Neural cell (in vitro differentiated cells): ENCODE data around the gene ATP6V1E1.

Experiments
- EP300 ChIP-seq: fragments of 450-650 bp; conservative IDR thresholded peaks from 2 replicates; pipeline ENCODE4 v1.6.1; 2014; ENCODE audit warnings: antibody characterized with exemption, mild to moderate bottlenecking, moderate library complexity; ENCODE audit not compliant: poor library complexity, severe bottlenecking
- EZH2 ChIP-seq: fragments of 200-600, 300-800 bp; shearing (Covaris generic), sonication (generic); IDR thresholded peaks from 2 replicates; pipeline ENCODE4 v1.6.1; 2014; ENCODE audit warnings: antibody characterized with exemption, low read length, borderline replicate concordance, mild to moderate bottlenecking; ENCODE audit not compliant: insufficient read depth, poor library complexity, severe bottlenecking
- MXI1 ChIP-seq: fragments of 450-650 bp; conservative IDR thresholded peaks from 2 replicates; pipeline ENCODE4 v1.6.1; 2014; ENCODE audit warnings: antibody characterized with exemption, mild to moderate bottlenecking; ENCODE audit not compliant: poor library complexity, severe bottlenecking
- POLR2AphosphoS5 ChIP-seq: IDR thresholded peaks from 2 replicates; pipeline ENCODE4 v1.6.1; 2012
- RAD21 ChIP-seq: fragments of 450-650 bp; conservative IDR thresholded peaks from 2 replicates; pipeline ENCODE4 v1.6.1; 2014; ENCODE audit warnings: antibody characterized with exemption, mild to moderate bottlenecking, moderate library complexity
- SMC3 ChIP-seq: fragments of 450-650 bp; conservative IDR thresholded peaks from 2 replicates; pipeline ENCODE4 v1.6.1; 2014; ENCODE audit warnings: antibody characterized with exemption, mild to moderate bottlenecking, moderate library complexity; ENCODE audit not compliant: poor library complexity
- TAF1 ChIP-seq: IDR thresholded peaks from 2 replicates; pipeline ENCODE4 v1.6.1; 2012; ENCODE audit warnings: low read depth
- TF ChIP-seq, protein P1 (sequence below): fragments of 450-650 bp; IDR thresholded peaks from 2 replicates; pipeline ENCODE4 v1.5.1; 2014; ENCODE audit warnings: antibody characterized with exemption, mild to moderate bottlenecking, moderate library complexity; ENCODE audit not compliant: poor library complexity, severe bottlenecking

DNA sequence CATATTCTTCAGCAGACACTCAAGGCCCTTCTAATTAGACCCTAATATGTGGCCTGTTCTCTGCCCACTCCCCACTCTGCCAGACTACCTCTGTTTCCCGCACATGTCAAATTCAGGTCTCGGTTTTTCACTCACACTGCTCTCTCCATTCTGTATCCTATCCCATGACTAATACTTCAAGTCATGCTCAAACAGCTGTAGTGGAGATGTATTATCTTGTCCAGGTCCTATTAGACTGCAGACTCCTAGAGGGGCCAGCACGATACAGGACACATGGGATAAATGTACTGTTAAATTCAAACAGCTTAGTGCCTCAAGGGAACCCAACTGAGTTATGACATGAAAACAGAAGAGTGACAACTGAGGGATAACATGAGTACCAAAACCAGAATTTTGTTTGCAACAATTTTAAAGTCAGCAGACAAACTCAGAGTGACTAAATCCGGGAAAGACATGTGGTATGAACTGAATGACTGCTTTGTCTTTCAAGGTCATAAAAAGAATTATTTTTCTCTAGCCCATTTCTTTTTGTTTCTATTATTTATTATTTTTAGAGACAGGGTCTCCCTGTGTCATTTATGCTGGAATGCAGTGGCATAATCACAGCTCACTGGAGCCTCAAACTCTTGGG, 20.5 kb downstream of the ATP6V1E1 start:
- TF ChIP-seq, protein P1, sequence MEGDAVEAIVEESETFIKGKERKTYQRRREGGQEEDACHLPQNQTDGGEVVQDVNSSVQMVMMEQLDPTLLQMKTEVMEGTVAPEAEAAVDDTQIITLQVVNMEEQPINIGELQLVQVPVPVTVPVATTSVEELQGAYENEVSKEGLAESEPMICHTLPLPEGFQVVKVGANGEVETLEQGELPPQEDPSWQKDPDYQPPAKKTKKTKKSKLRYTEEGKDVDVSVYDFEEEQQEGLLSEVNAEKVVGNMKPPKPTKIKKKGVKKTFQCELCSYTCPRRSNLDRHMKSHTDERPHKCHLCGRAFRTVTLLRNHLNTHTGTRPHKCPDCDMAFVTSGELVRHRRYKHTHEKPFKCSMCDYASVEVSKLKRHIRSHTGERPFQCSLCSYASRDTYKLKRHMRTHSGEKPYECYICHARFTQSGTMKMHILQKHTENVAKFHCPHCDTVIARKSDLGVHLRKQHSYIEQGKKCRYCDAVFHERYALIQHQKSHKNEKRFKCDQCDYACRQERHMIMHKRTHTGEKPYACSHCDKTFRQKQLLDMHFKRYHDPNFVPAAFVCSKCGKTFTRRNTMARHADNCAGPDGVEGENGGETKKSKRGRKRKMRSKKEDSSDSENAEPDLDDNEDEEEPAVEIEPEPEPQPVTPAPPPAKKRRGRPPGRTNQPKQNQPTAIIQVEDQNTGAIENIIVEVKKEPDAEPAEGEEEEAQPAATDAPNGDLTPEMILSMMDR = no peak
- TF ChIP-seq SMC3 (no peak), EZH2 (no peak), TAF1 (no peak), POLR2AphosphoS5 (no peak), RAD21 (no peak), EP300 (no peak), MXI1 (no peak)
